Liver (tissue), 9 donors: ENCODE data around the gene TMEM214. TPM values are rescaled to one million over a fixed set of nuclear protein-coding genes. Genes with fewer than 3 reads are reported as not detected.
A peak's percentile ranks its signal among the peaks of the same experiment; 100 is the strongest.

Experiments used
- DNase-seq: peaks from one replicate; pipeline ENCODE4 v3.0.0-alpha.2; 2017; ENCODE audit warnings: low spot score
- H3K27ac ChIP-seq, 2 donors: one replicate each; pipeline ENCODE4 v1.7.0; 2013; ENCODE audit warnings: inconsistent platforms in 2 of 2, low read length in 2 of 2, control low read depth in 1 of 2, low read depth in 1 of 2, mild to moderate bottlenecking in 1 of 2
- H3K27me3 ChIP-seq, 4 donors: one replicate each; pipeline versions ENCODE4 v1.6.1 to v1.7.0; 2013; ENCODE audit warnings: low read length in 3 of 4, inconsistent platforms in 1 of 4, mild to moderate bottlenecking in 1 of 4, moderate library complexity in 1 of 4; ENCODE audit not compliant: control insufficient read depth in 4 of 4, insufficient read depth in 4 of 4
- H3K36me3 ChIP-seq, 4 donors: one replicate each; pipeline versions ENCODE4 v1.6.1 to v1.7.0; 2013; ENCODE audit warnings: low read length in 3 of 4, mild to moderate bottlenecking in 3 of 4, low read depth in 1 of 4, moderate library complexity in 1 of 4; ENCODE audit not compliant: control insufficient read depth in 4 of 4, insufficient read depth in 3 of 4
- H3K4me1 ChIP-seq, 4 donors: one replicate each; pipeline versions ENCODE4 v1.6.1 to v1.7.0; 2013; ENCODE audit warnings: low read length in 3 of 4, mild to moderate bottlenecking in 3 of 4, moderate library complexity in 1 of 4; ENCODE audit not compliant: control insufficient read depth in 4 of 4, insufficient read depth in 4 of 4
- H3K4me3 ChIP-seq, 3 donors: one replicate each; pipeline versions ENCODE4 v1.6.1 to v1.7.0; 2013; ENCODE audit warnings: low read length in 3 of 3, control low read depth in 1 of 3, low read depth in 1 of 3, mild to moderate bottlenecking in 1 of 3
- H3K9ac ChIP-seq, 2 donors: one replicate each; pipeline ENCODE4 v1.7.0; 2013; ENCODE audit warnings: low read length in 2 of 2, mild to moderate bottlenecking in 2 of 2, moderate library complexity in 2 of 2, control low read depth in 1 of 2, low read depth in 1 of 2
- H3K9me3 ChIP-seq, 4 donors: one replicate each; pipeline versions ENCODE4 v1.6.1 to v1.7.0; 2013; ENCODE audit warnings: low read length in 3 of 4; ENCODE audit not compliant: control insufficient read depth in 4 of 4
- ATF3 ChIP-seq: IDR thresholded peaks from 2 replicates; pipeline ENCODE4 v1.6.1; 2016; ENCODE audit warnings: antibody characterized with exemption
- CTCF ChIP-seq: fragments of 150-350 bp; IDR thresholded peaks from 2 replicates; pipeline ENCODE4 v1.5.1; 2017; ENCODE audit warnings: improper control_type of control experiment, low read depth, low read length; ENCODE audit not compliant: missing input control
- EGR1 ChIP-seq, 2 donors: IDR thresholded peaks; 2 replicates each; pipeline ENCODE4 v1.6.1; 2016 to 2018; ENCODE audit warnings: antibody characterized with exemption in 2 of 2, low read depth in 2 of 2
- FOXA1 ChIP-seq: IDR thresholded peaks from 2 replicates; pipeline ENCODE4 v1.6.1; 2016; ENCODE audit warnings: antibody characterized with exemption
- FOXA2 ChIP-seq: IDR thresholded peaks from 2 replicates; pipeline ENCODE4 v1.6.1; 2016; ENCODE audit warnings: antibody characterized with exemption
- GABPA ChIP-seq, 2 donors: IDR thresholded peaks in 1 of 2; conservative IDR thresholded peaks in 1 of 2; 2 replicates each; pipeline ENCODE4 v1.6.1; 2016; ENCODE audit warnings: antibody characterized with exemption in 2 of 2, mild to moderate bottlenecking in 1 of 2, moderate library complexity in 1 of 2
- HNF4A ChIP-seq, 2 donors: conservative IDR thresholded peaks; 2 replicates each; pipeline ENCODE4 v1.6.1; 2016; ENCODE audit warnings: antibody characterized with exemption in 2 of 2, mild to moderate bottlenecking in 2 of 2
- HNF4G ChIP-seq: IDR thresholded peaks from 2 replicates; pipeline ENCODE4 v1.6.1; 2016; ENCODE audit warnings: antibody characterized with exemption
- JUND ChIP-seq, 2 donors: IDR thresholded peaks; 2 replicates each; pipeline ENCODE4 v1.6.1; 2016; ENCODE audit warnings: antibody characterized with exemption in 2 of 2
- MAX ChIP-seq: IDR thresholded peaks from 2 replicates; pipeline ENCODE4 v1.6.1; 2016; ENCODE audit warnings: antibody characterized with exemption
- NR2F2 ChIP-seq: IDR thresholded peaks from 2 replicates; pipeline ENCODE4 v1.6.1; 2016; ENCODE audit warnings: antibody characterized with exemption
- RAD21 ChIP-seq, 2 donors: IDR thresholded peaks; 2 replicates each; pipeline ENCODE4 v1.6.1; 2016; ENCODE audit warnings: antibody characterized with exemption in 2 of 2, mild to moderate bottlenecking in 2 of 2
- REST ChIP-seq: IDR thresholded peaks from 2 replicates; pipeline ENCODE4 v1.6.1; 2016; ENCODE audit warnings: antibody characterized with exemption, mild to moderate bottlenecking
- RXRA ChIP-seq, 2 donors: IDR thresholded peaks; 2 replicates each; pipeline ENCODE4 v1.6.1; 2017 to 2018; ENCODE audit warnings: antibody characterized with exemption in 2 of 2, mild to moderate bottlenecking in 1 of 2
- SP1 ChIP-seq: IDR thresholded peaks from 2 replicates; pipeline ENCODE4 v1.6.1; 2018; ENCODE audit warnings: antibody characterized with exemption, mild to moderate bottlenecking
- TAF1 ChIP-seq: conservative IDR thresholded peaks from 2 replicates; pipeline ENCODE4 v1.6.1; 2016; ENCODE audit warnings: antibody characterized with exemption, mild to moderate bottlenecking
- YY1 ChIP-seq: IDR thresholded peaks from 2 replicates; pipeline ENCODE4 v1.6.1; 2016; ENCODE audit warnings: antibody characterized with exemption, mild to moderate bottlenecking
- ZBTB33 ChIP-seq: IDR thresholded peaks from 2 replicates; pipeline ENCODE4 v1.6.1; 2016; ENCODE audit warnings: antibody characterized with exemption
- WGBS: extraction: QIAGEN DNeasy Blood & Tissue Kit; methylation state at CpG from one replicate; pipeline ENCODE4 v1.1.7; 2013; 5-methylcytosine and 5-hydroxymethylcytosine counted together
- polyA plus RNA-seq, 2 donors: library from polyadenylated mRNA; stranded (reverse) in 1 of 2; unstranded in 1 of 2; fragments of 200-250 nt in 1 of 2; fragments of >200 nt in 1 of 2; fragmentation: Nextera tagmentation in 1 of 2; extraction: Ambion mirVana in 1 of 2; gene quantifications; one replicate each; pipeline versions ENCODE4 v1.2.1 to v1.2.3, GENCODE V29; 2013 to 2015
- total RNA-seq, 2 donors: library from RNA; depleted of rRNA; stranded (reverse); fragments of >200 nt; gene quantifications; one replicate each; pipeline ENCODE4 v1.2.3, GENCODE V29; 2014
- donor health status: healthy.
- donor health status: healthy.
- donor health status: healthy.
- donor health status: healthy.
- donor health status: healthy.

The TMEM214 gene
- total and polyA plus RNA-seq, 4 donors: 17.1 to 53.4 (median 38.4) TPM

- TF ChIP-seq CTCF (peak; percentile 32), HNF4G (no peak), GABPA (IDR thresholded peaks at IDR 0.05 in 1 of 2, conservative IDR thresholded peaks at IDR 0.05 in 1 of 2) (peak in 1 of 2 donors; percentile 45), FOXA1 (no peak), TAF1 (no peak)
Observed at GRCh38 chr2:27050281-27050995, 17.7 kb downstream of the TMEM214 start (continued).

- Histone ChIP-seq H3K36me3 (peaks cover 0 to 17% (median 14%) of the 10 kb centered on the region in 4 donors), H3K9me3 (no peaks in the 10 kb centered on the region), H3K27me3 (no peaks in the 10 kb centered on the region), H3K9ac (peak within 1 kb of the TSS in 1 of 2 donors; percentile 59), H3K4me3 (peak within 1 kb of the TSS; percentile 72 to 84 (median 83)), H3K4me1 (peaks cover 6 to 24% (median 14%) of the 10 kb centered on the region in 4 donors), H3K27ac (peak within 1 kb of the TSS; percentile 77 to 79)
- WGBS: under 1% methylated on average over 67 of the region's 67 CpGs
- no peak for TF ChIP-seq EGR1 (IDR thresholded peaks at IDR 0.05; ENCODE audit: low read depth in 2 of 2)
- no peak for TF ChIP-seq HNF4G
- TF ChIP-seq GABPA (IDR thresholded peaks at IDR 0.05 in 1 of 2, conservative IDR thresholded peaks at IDR 0.05 in 1 of 2): peak in 1 of 2 donors; percentile 29
- TF ChIP-seq JUND (IDR thresholded peaks at IDR 0.05): peak in 1 of 2 donors; percentile 14
- TF ChIP-seq MAX: peak; percentile 60
- peak; percentile 11 for TF ChIP-seq NR2F2
- TF ChIP-seq RAD21 (IDR thresholded peaks at IDR 0.05): no peak
- TF ChIP-seq ZBTB33: peak; percentile 36
- TF ChIP-seq CTCF: no peak
- peak; percentile 5 for TF ChIP-seq FOXA1
- peak; percentile 99 for TF ChIP-seq ATF3
- peak; percentile 58 for TF ChIP-seq RXRA (IDR thresholded peaks at IDR 0.05)
- no peak for TF ChIP-seq REST
- TF ChIP-seq FOXA2: no peak
- TF ChIP-seq SP1: peak; percentile 79
- TF ChIP-seq YY1: peak; percentile 67
- TF ChIP-seq TAF1: no peak
- no peak for TF ChIP-seq HNF4A (conservative IDR thresholded peaks at IDR 0.05)
- peak; percentile 97 for DNase-seq
Observed at GRCh38 chr2:27050996-27051901, 18.5 kb downstream of the TMEM214 start, which contains the start of gene AGBL5. Gene AGBL5, plus strand, starts transcription at chr2:27051668. Its CDS starts 1,291 bp downstream, at chr2:27052959.
